DOHH2 (cell line): Measurements from ENCODE around the gene TRPM1.

Experiments used
- EZH2phosphoT487 ChIP-seq: fragments of 200-600 bp; sonication (generic); IDR thresholded peaks from 2 replicates; pipeline ENCODE4 v1.6.1; 2017; ENCODE audit warnings: borderline replicate concordance, mild to moderate bottlenecking, antibody characterized with exemption, low read length, moderate library complexity, mixed read lengths
- TF ChIP-seq, protein P1 (sequence below): fragments of 200-600 bp; sonication (generic); IDR thresholded peaks from one replicate; pipeline ENCODE4 v1.5.1; 2014; ENCODE audit warnings: antibody characterized with exemption, mild to moderate bottlenecking, low read depth, low read length; ENCODE audit not compliant: poor library complexity, severe bottlenecking

DNA sequence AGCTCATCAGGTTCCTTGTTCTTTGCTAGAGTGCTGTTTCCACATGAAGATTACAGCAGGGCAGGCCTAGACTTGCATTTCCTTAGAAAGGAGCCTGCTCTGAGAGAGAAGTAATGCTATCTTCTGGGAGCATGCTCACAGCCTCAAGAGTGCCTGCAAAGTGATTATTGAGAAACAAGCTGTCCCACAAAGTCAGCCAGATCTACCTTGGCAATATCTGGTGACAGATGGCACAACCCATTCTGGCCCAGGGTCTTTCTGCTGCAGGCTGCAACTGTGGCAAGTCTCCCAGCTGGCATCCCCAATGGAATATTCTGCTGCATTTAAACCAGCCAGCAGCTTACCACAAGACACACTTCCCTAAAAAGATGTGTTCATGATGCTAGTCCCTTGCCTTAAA is 139.4 kb downstream of the TRPM1 start:
- TF ChIP-seq, protein P1, sequence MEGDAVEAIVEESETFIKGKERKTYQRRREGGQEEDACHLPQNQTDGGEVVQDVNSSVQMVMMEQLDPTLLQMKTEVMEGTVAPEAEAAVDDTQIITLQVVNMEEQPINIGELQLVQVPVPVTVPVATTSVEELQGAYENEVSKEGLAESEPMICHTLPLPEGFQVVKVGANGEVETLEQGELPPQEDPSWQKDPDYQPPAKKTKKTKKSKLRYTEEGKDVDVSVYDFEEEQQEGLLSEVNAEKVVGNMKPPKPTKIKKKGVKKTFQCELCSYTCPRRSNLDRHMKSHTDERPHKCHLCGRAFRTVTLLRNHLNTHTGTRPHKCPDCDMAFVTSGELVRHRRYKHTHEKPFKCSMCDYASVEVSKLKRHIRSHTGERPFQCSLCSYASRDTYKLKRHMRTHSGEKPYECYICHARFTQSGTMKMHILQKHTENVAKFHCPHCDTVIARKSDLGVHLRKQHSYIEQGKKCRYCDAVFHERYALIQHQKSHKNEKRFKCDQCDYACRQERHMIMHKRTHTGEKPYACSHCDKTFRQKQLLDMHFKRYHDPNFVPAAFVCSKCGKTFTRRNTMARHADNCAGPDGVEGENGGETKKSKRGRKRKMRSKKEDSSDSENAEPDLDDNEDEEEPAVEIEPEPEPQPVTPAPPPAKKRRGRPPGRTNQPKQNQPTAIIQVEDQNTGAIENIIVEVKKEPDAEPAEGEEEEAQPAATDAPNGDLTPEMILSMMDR = no peak
- TF ChIP-seq EZH2phosphoT487 = no peak
